NB4 (cell line): ENCODE measurements around the gene TBCC.
A peak's percentile ranks its signal among the peaks of the same experiment; 100 is the strongest.

ENCODE experiments used
- DNase-seq: peaks from one replicate; pipeline ENCODE4 v3.0.0; 2010; ENCODE audit warnings: low read depth
- H3K4me3 ChIP-seq: one replicate; pipeline ENCODE4 v1.5.1; 2011; ENCODE audit warnings: mild to moderate bottlenecking, low read depth, low read length, moderate library complexity
- MYC ChIP-seq: IDR thresholded peaks from 2 replicates; pipeline ENCODE4 v1.6.1; 2011; ENCODE audit warnings: low read depth, low read length
- POLR2A ChIP-seq: IDR thresholded peaks from 2 replicates; pipeline ENCODE4 v1.6.1; 2011; ENCODE audit warnings: mild to moderate bottlenecking; ENCODE audit not compliant: insufficient read length; ENCODE audit errors: extremely low read depth
- TF ChIP-seq, protein P1 (sequence below): IDR thresholded peaks from one replicate; pipeline ENCODE4 v1.5.1; 2012; ENCODE audit warnings: low read depth, low read length
- TF ChIP-seq, protein P2 (sequence below): IDR thresholded peaks from 2 replicates; pipeline ENCODE4 v1.6.1; 2011; ENCODE audit warnings: low read depth, low read length

The TBCC gene

DNA sequence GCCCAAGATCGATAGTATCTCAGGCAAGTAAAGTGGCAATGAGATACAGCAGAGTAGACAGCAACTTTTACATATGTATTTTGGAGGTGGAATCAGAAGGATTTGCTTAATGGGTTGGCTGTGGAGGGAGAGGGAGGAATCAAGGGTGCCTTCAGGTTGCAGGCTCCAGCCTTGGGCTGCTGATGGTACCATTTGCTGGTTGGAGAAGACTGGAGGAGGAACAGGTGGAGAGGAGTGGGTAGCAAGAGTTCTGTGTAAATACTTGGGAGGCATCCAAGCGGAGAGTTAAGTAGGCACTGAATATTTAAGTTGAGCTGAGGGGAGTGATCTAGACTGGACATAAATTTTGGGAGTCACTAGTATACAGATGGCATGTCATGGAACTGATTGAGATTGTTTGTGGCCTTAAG lies 41.2 kb upstream of the TBCC start:
- no peak for DNase-seq
- TF ChIP-seq MYC (no peak), POLR2A (no peak)
- TF ChIP-seq, protein P1, sequence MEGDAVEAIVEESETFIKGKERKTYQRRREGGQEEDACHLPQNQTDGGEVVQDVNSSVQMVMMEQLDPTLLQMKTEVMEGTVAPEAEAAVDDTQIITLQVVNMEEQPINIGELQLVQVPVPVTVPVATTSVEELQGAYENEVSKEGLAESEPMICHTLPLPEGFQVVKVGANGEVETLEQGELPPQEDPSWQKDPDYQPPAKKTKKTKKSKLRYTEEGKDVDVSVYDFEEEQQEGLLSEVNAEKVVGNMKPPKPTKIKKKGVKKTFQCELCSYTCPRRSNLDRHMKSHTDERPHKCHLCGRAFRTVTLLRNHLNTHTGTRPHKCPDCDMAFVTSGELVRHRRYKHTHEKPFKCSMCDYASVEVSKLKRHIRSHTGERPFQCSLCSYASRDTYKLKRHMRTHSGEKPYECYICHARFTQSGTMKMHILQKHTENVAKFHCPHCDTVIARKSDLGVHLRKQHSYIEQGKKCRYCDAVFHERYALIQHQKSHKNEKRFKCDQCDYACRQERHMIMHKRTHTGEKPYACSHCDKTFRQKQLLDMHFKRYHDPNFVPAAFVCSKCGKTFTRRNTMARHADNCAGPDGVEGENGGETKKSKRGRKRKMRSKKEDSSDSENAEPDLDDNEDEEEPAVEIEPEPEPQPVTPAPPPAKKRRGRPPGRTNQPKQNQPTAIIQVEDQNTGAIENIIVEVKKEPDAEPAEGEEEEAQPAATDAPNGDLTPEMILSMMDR, result no peak
- TF ChIP-seq, protein P2, sequence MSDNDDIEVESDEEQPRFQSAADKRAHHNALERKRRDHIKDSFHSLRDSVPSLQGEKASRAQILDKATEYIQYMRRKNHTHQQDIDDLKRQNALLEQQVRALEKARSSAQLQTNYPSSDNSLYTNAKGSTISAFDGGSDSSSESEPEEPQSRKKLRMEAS, result no peak
- H3K4me3 ChIP-seq, result no peak overlapping the region

DNA sequence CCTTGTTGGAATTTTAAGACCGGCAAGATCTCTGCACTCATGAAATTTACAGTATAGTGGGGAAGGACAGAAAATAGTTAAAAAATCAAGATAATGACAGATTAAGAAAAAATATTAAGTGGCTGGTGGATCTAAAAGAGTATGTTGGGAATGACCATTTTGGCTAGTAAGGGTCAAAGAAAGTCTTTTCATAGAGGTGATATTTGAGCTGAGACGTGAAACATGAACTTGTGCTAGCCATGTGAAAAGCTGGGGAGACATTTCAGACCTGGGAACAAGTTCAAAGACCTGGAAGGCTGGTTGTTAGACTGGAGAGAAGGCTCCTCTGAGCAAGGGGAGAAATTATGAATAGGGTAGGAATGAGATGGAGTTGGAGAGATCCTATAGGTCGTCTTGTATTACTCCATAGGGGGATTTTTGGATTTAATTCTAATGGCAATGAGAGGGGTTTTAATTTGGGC lies 40.7 kb upstream of the TBCC start:
- no peak for TF ChIP-seq POLR2A
- H3K4me3 ChIP-seq, result no peak overlapping the region
- DNase-seq, result no peak

DNA sequence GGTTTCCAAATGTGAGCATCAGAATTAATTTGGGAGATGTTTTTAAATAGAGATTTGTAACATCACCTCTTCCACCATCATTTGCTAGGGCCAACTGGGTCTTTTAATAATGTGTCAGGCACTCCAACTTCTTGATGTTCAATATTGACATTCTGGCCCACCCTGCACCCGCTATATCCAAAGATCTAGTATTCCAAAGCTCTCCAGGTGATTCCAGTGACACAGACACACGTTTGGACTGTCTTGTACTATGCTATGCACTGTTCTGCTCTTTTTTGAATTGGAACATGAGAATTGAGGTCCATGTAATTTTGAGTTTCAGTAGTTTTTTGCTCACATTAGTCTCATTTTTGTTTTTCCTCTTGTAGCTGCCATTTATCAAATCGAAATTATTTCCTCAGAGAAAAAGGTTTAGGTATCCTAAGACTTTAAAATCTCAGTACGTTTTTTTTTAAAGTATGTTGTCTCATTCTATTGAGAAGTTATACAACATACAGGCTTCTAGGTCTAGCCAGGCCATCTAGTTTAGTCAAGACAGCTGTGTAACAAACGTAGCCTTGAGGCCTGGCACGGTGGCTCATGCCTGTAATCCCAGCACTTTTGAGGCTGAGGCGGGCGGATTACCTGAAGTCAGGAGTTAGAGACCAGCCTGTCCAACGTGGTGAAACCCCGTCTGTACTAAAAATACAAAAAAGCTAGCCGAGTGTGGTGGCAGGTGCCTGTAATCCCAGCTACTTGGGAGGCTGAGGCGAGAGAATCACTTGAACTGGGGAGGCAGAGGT lies 39.0 kb upstream of the TBCC start:
- no peak for TF ChIP-seq POLR2A
- TF ChIP-seq MYC, result no peak
- TF ChIP-seq, protein P2, result no peak
- TF ChIP-seq, protein P1, result no peak
- H3K4me3 ChIP-seq, result peak overlapping the region; percentile 85
- DNase-seq, result no peak

DNA sequence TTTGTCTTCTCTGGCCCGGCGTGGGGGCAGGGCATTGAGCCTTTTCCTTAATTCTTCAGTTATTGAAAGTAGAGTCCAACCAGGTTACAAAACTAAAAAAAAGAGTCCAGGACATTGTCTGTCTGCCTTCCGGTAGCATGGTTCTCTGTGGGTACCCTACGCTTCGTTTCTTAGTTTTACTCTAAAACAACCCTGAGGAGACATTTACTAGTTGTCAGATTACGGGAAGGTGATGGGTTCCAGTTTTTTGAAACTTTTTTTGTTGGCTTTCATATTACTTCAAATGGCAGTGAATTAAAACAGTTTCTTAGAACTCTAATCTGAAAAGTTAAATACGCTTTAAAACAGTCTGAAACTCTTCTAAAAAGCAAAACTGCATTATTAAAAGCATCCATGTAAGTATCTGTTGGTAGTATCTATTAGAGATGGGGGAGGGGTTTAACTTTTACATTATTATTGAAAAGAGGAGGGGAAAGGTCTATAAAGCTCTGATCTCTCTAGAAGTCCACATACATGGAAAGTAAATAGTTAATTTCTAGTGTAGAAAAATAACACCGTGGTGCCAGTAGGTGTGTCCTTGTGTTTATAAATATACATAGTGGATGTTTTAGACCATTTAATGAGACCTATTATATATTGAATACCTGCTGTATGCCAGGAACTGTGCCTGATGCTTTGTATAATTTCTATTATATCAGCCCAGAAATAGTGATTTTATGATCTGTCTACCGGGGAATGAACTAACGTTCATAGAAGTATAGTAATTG lies 38.2 kb upstream of the TBCC start:
- DNase-seq, result no peak

DNA sequence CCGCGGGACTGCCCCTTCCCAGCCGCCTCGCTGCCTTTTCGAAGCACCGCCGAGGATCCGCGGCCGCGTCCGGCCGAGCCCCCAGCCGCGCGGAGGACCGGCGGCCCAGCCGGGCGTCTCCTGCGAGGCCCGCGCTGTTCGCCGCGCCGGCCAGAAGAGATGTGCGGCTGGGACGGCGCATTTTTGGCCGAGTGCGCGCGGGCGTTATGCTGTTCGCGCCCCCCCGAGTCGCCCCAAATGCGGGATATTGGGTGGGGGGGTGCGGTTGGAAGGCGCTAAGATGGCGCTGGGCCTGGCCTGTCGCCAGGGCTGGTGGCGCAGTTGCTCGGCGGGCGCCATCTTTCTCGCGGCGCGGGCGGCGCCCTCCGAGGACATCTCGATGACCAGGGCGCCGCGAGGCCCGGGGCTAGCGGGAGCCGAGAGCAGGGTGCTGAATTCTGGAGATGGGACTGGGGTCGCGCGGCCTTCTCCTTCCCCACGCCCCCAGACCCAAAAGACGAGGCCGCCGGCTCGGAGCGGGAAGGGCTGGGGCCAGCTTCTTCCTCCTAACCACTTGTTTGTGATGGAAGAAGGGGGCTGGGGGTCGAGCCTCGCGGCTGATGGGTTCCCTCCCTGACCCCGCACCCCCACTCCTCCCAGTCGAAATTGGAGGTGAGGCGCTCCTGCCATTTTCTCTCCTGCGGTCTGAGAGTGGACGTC lies 37.4 kb upstream of the TBCC start:
- H3K4me3 ChIP-seq, result peak overlapping the region; percentile 85
- DNase-seq, result peak; percentile 77
- no peak for TF ChIP-seq MYC
- TF ChIP-seq, protein P1, result no peak
- TF ChIP-seq, protein P2, result no peak
- no peak for TF ChIP-seq POLR2A

More for the DNA sequence above, 38.2 kb upstream of the TBCC start:
- no peak for TF ChIP-seq POLR2A
- TF ChIP-seq, protein P1, result no peak
- TF ChIP-seq, protein P2, result no peak
- TF ChIP-seq MYC, result no peak
- peak overlapping the region; percentile 85 for H3K4me3 ChIP-seq

DNA sequence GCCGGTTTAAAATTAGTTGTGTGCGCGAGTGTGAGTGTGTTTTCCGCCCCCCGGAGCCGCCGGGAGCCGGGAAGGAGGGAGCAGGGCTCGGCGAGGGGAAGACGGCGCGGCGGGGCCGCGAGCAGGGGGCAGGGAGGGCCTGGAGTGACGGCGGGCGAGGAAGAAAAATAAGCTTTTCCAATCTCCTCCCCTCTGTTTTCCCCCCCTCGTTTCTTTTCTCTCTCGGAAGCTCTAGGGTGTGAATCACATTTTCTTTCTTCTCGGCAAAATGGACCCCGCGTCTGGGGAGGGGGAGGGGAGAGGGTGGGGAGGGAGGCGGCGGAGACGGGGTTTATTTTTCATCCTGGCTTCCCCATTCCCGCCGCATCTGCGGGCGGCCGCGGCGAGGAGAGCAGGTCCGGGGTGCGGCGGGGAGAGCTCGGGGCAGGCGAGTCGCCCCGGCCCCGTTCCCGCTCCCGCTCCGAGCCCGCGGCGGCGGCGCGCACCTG lies 36.8 kb upstream of the TBCC start:
- peak; percentile 91 for DNase-seq
- H3K4me3 ChIP-seq, result peak overlapping the region; percentile 85
- TF ChIP-seq MYC, result no peak
- TF ChIP-seq POLR2A, result peak; percentile 33
